Kidney (tissue), 14 donors: ENCODE measurements around the gene OTUD4. TPM values are rescaled to one million over a fixed set of nuclear protein-coding genes. Genes with fewer than 3 reads are reported as not detected.

Experiments
- DNase-seq, 5 donors: peaks; one replicate each; pipeline ENCODE4 v3.0.0-alpha.2; 2013 to 2020
- FAIRE-seq: peaks from 2 replicates; lab custom pipeline; 2012; peaks lifted over from hg19 to GRCh38; lab: Jason Lieb, UNC
- H3K27ac ChIP-seq, 2 donors: one replicate each; pipeline ENCODE4 v1.7.0; 2013; ENCODE audit warnings: low read depth in 2 of 2, low read length in 2 of 2, inconsistent platforms in 1 of 2
- H3K27me3 ChIP-seq: one replicate; pipeline ENCODE4 v1.7.1; 2013; ENCODE audit warnings: low read length, inconsistent platforms; ENCODE audit not compliant: control insufficient read depth, insufficient read depth
- H3K36me3 ChIP-seq, 3 donors: one replicate each; pipeline versions ENCODE4 v1.7.0 to v1.7.1; 2013; ENCODE audit warnings: low read length in 3 of 3, control low read depth in 1 of 3, inconsistent platforms in 1 of 3; ENCODE audit not compliant: insufficient read depth in 3 of 3, control insufficient read depth in 2 of 3
- H3K4me1 ChIP-seq, 3 donors: one replicate each; pipeline versions ENCODE4 v1.7.0 to v1.7.1; 2013; ENCODE audit warnings: low read length in 3 of 3, inconsistent platforms in 1 of 3, low read depth in 1 of 3; ENCODE audit not compliant: control insufficient read depth in 2 of 3, insufficient read depth in 2 of 3
- H3K4me3 ChIP-seq, 3 donors: one replicate each; pipeline versions ENCODE4 v1.7.0 to v1.8.1; 2013; ENCODE audit warnings: low read length in 3 of 3, control low read depth in 1 of 3, inconsistent platforms in 1 of 3
- H3K9ac ChIP-seq, 3 donors: one replicate each; pipeline versions ENCODE4 v1.7.0 to v1.7.1; 2013; ENCODE audit warnings: low read length in 3 of 3, control low read depth in 1 of 3, inconsistent platforms in 1 of 3
- H3K9me3 ChIP-seq, 3 donors: one replicate each; pipeline versions ENCODE4 v1.7.0 to v1.7.1; 2013; ENCODE audit warnings: low read length in 3 of 3, control low read depth in 1 of 3, inconsistent platforms in 1 of 3; ENCODE audit not compliant: control insufficient read depth in 2 of 3, insufficient read depth in 1 of 3
- intact Hi-C: fragments of 100-400 bp; cut with DNase I; formaldehyde crosslinking; loops from one replicate; pipeline ENCODE4 v1.11.1; 2022
- polyA plus RNA-seq: library from polyadenylated mRNA; stranded (reverse); fragments of 350-450 nt; fragmentation: Illumina TruSeq; extraction: RNeasy Lipid Tissue Mini Kit (QIAGEN cat#74804); gene quantifications from one replicate; pipeline ENCODE4 v1.2.3, GENCODE V29; 2014; ENCODE audit warnings: low read depth, low replicate concordance; ENCODE audit not compliant: insufficient read depth
- total RNA-seq: library from RNA; stranded (reverse); fragmentation: NEBNext Ultra II Directional; extraction: Animal tissue kit (Norgen Biotek cat#: 25700); gene quantifications from one replicate; pipeline ENCODE4 v1.2.1, GENCODE V29; 2021
- TF ChIP-seq, protein P1 (sequence below): IDR thresholded peaks from 3 replicates; pipeline ENCODE4 v1.5.1; 2012; ENCODE audit warnings: mild to moderate bottlenecking, moderate library complexity, borderline replicate concordance; ENCODE audit not compliant: insufficient read depth; ENCODE audit errors: extremely low read depth
- donor health status: control.
- donor health status: control.
- donor health status: control.
- donor health status: control.
- donor health status: control.
- donor health status: DM: yes; HTN: yes; CAD: no.
- donor health status: Normal renal cell carcinoma (clear cell type).

OTUD4 gene
- total and polyA plus RNA-seq, 2 donors from 2014 or later: 5.6 to 45.4 TPM

DNA sequence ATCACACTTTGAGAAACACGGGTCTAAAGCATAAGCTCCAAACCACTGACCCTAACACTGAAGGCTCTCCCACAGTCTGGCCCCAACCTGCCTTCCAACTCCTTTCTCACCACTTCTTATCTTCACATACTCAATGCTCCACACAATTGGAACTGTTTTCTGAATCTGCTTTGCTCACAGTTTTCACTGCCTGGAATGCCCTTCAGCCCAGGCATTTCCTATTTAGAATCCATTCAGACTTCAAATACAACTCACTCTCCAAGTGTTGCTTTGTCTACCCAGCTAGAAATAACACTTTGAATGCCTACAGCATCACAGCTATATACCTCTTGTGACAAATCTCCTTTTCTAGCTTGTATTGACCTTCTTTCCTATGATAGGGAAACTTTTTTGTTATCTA is 10.2 kb downstream of the OTUD4 start:
- FAIRE-seq: no peak
- intact Hi-C loops: no loop called here
- no peak for DNase-seq
- Histone ChIP-seq H3K36me3 (peaks cover 2 to 15% (median 12%) of the 10 kb centered on the region in 3 donors), H3K9me3 (no peaks in the 10 kb centered on the region), H3K4me3 (no peak overlapping the region), H3K27me3 (no peaks in the 10 kb centered on the region), H3K27ac (no peak overlapping the region), H3K9ac (no peak overlapping the region), H3K4me1 (peaks cover 0 to 3% (median 0%) of the 10 kb centered on the region in 3 donors)
- TF ChIP-seq, protein P1, sequence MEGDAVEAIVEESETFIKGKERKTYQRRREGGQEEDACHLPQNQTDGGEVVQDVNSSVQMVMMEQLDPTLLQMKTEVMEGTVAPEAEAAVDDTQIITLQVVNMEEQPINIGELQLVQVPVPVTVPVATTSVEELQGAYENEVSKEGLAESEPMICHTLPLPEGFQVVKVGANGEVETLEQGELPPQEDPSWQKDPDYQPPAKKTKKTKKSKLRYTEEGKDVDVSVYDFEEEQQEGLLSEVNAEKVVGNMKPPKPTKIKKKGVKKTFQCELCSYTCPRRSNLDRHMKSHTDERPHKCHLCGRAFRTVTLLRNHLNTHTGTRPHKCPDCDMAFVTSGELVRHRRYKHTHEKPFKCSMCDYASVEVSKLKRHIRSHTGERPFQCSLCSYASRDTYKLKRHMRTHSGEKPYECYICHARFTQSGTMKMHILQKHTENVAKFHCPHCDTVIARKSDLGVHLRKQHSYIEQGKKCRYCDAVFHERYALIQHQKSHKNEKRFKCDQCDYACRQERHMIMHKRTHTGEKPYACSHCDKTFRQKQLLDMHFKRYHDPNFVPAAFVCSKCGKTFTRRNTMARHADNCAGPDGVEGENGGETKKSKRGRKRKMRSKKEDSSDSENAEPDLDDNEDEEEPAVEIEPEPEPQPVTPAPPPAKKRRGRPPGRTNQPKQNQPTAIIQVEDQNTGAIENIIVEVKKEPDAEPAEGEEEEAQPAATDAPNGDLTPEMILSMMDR: no peak

DNA sequence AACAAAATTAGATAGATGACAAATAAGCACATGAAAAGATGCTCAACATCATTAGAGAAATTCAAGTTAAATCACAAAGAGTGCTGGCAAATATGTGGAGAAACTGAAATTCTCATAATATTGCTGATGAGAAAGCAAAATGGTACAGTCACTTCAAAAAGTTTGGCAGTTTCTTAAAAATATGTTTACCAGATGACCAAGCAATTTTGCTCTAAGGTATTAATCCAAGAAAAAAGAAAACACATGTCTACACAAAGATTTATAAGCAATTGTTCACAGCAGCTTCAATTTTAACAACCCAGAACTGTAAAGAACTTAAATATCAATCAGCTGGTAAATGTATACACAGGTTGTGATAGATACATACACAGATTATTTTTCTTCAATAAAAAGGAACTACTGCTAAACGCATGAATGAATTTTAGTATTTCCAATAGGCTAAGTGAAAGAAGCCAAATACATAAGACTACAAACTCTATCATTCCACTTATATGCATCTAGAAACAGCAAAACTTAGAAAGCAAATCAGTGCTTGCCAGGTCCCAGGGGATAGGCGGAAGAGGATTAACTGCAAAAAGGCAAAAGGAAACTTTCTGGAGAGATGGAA is 11.7 kb downstream of the OTUD4 start:
- no peak overlapping the region for H3K27ac ChIP-seq
- no peaks in the 10 kb centered on the region for H3K9me3 ChIP-seq
- DNase-seq (no peak), FAIRE-seq (no peak)
- H3K27me3 ChIP-seq: no peaks in the 10 kb centered on the region
- H3K4me3 ChIP-seq: no peak overlapping the region
- H3K36me3 ChIP-seq: peaks cover 0 to 12% (median 8%) of the 10 kb centered on the region in 3 donors
- TF ChIP-seq, protein P1: no peak
- no peak overlapping the region for H3K9ac ChIP-seq
- H3K4me1 ChIP-seq: peaks cover 0 to 3% (median 0%) of the 10 kb centered on the region in 3 donors
- intact Hi-C loops: no loop called here

DNA sequence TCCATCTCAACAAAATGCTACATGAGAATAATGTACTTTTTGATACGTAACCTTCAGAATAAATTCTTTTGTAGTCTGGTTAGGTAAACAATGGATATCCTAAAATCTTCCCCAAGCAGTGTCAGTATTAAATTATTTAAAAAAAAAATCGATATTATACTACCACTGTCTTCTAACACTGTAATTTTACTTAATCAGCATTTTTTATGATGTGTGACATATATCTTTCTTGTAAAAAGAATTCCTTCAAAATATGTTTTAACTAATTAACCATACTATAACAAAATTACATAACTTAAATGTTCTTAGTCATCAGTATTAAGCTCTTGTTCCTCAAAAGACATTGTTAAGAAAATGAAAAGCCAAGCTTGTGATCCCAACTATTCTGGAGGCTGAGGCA is 12.5 kb downstream of the OTUD4 start:
- Histone ChIP-seq H3K27me3 (no peaks in the 10 kb centered on the region), H3K4me1 (peaks cover 0 to 3% (median 0%) of the 10 kb centered on the region in 3 donors), H3K27ac (no peak overlapping the region), H3K36me3 (peaks cover 2 to 12% (median 8%) of the 10 kb centered on the region in 3 donors), H3K9me3 (no peaks in the 10 kb centered on the region), H3K4me3 (no peak overlapping the region), H3K9ac (no peak overlapping the region)
- intact Hi-C loops: no loop called here
- FAIRE-seq: no peak
- TF ChIP-seq, protein P1: no peak
- DNase-seq: no peak

DNA sequence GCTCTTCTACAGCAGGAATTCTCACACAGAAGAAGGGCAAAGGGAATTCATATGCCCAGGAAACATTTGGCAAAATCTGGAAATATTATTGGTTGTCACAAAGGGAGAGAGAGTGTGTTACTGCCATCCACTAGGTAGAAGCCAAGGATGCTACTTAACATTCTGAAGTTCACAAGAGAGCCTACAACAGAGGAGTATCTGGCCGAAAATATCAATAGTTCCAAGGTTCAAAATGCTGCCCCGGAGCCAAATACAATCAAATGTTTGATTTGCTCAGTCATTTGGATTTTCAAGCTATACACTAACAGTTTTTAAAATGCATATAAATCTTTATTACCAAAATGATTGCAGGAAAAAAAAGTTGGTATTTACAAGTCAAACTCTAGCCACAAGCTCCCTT is 18.8 kb downstream of the OTUD4 start:
- TF ChIP-seq, protein P1: no peak
- no peak overlapping the region for H3K27ac ChIP-seq
- DNase-seq (no peak), FAIRE-seq (no peak)
- no peaks in the 10 kb centered on the region for H3K9me3 ChIP-seq
- no peak overlapping the region for H3K9ac ChIP-seq
- no peaks in the 10 kb centered on the region for H3K27me3 ChIP-seq
- intact Hi-C loops: no loop called here
- H3K4me1 ChIP-seq: no peaks in the 10 kb centered on the region
- H3K36me3 ChIP-seq: peaks cover 4 to 14% (median 7%) of the 10 kb centered on the region in 3 donors
- H3K4me3 ChIP-seq: no peak overlapping the region
